Lower lobe of right lung (tissue), 2 donors: ENCODE data around the gene TSPEAR. TPM values are rescaled to one million over a fixed set of nuclear protein-coding genes. Genes with fewer than 3 reads are reported as not detected.

ENCODE experiments used
- ATAC-seq, 2 donors: fragments of 200-7000 bp; cut with Tn5 transposase; one replicate each; pipeline ENCODE4 v1.9.1; 2020 to 2022; ENCODE audit warnings: mild to moderate bottlenecking in 2 of 2, moderate library complexity in 2 of 2
- DNase-seq: peaks from one replicate; pipeline ENCODE4 v3.0.0-alpha.2; 2020
- H3K27ac ChIP-seq: fragments of 200-600 bp; one replicate; pipeline ENCODE4 v1.8.0; 2022
- H3K27me3 ChIP-seq: fragments of 200-600 bp; one replicate; pipeline ENCODE4 v1.8.0; 2022; ENCODE audit warnings: low read depth
- H3K36me3 ChIP-seq: fragments of 200-600 bp; one replicate; pipeline ENCODE4 v1.8.0; 2022; ENCODE audit warnings: mild to moderate bottlenecking
- H3K4me1 ChIP-seq: fragments of 200-600 bp; one replicate; pipeline ENCODE4 v1.8.0; 2022
- H3K4me3 ChIP-seq: fragments of 200-600 bp; one replicate; pipeline ENCODE4 v1.8.0; 2022; ENCODE audit warnings: mild to moderate bottlenecking
- H3K9me3 ChIP-seq: fragments of 200-600 bp; one replicate; pipeline ENCODE4 v1.8.0; 2022
- intact Hi-C: fragments of 100-400 bp; cut with DNase I; formaldehyde crosslinking; loops from one replicate; pipeline ENCODE4 v1.11.0; 2022
- total RNA-seq: library from RNA; stranded (reverse); fragmentation: NEBNext Ultra II Directional; extraction: Animal tissue kit (Norgen Biotek cat#: 25700); gene quantifications from one replicate; pipeline ENCODE4 v1.2.1, GENCODE V29; 2021
- TF ChIP-seq, protein P1 (sequence below): fragments of 200-600 bp; IDR thresholded peaks from one replicate; pipeline ENCODE4 v1.8.0; 2022; ENCODE audit warnings: antibody characterized with exemption, mild to moderate bottlenecking
- donor health status: DM: no; HTN: yes; CAD: no; lungs with severe emphysema.

TSPEAR gene
- total RNA-seq, 1 donor from 2014 or later = 0.27 TPM

DNA sequence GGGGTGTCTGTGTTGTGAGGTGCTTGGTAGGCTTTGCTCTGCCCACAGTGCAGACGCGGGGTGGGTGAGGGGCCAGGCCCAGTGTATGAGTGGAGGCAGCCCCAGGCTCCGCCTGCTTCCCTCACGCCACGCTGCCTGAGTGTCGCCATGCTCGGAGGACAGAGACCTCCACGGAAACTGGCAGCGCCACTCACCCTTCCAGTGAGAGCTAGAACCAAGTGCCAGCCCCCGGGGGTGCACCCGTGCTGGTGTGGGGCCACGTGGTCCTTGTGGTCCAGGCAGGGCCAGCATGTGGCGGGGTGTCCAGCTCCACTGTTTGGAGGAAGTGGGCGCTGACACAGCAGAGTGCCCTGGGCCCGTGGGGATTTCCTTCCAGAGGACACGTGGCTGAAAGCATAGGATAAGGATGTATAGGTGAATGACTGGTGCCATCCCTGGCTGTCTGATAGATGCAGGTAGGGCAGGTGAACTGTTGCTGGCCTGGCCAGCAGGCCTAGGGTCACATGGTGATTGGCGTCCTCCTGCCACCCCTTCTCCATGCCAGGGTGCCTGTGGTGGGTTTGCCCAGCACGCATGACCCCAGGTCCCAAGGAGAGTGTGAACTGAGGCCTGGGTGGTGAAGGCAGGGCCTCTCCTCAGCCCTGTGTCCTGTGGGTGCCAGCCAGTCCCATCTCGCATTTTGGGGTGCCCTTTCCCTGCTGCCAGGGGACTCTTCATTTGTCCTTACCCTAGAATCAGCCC, 252.2 kb downstream of the TSPEAR start:
- H3K4me1 ChIP-seq = peaks cover 11% of the 10 kb centered on the region
- H3K36me3 ChIP-seq = no peaks in the 10 kb centered on the region
- no peak for ATAC-seq
- H3K27me3 ChIP-seq = peaks cover 3% of the 10 kb centered on the region
- H3K9me3 ChIP-seq = no peaks in the 10 kb centered on the region
- H3K27ac ChIP-seq = no peak overlapping the region
- DNase-seq = no peak
- H3K4me3 ChIP-seq = no peak overlapping the region
- TF ChIP-seq, protein P1, sequence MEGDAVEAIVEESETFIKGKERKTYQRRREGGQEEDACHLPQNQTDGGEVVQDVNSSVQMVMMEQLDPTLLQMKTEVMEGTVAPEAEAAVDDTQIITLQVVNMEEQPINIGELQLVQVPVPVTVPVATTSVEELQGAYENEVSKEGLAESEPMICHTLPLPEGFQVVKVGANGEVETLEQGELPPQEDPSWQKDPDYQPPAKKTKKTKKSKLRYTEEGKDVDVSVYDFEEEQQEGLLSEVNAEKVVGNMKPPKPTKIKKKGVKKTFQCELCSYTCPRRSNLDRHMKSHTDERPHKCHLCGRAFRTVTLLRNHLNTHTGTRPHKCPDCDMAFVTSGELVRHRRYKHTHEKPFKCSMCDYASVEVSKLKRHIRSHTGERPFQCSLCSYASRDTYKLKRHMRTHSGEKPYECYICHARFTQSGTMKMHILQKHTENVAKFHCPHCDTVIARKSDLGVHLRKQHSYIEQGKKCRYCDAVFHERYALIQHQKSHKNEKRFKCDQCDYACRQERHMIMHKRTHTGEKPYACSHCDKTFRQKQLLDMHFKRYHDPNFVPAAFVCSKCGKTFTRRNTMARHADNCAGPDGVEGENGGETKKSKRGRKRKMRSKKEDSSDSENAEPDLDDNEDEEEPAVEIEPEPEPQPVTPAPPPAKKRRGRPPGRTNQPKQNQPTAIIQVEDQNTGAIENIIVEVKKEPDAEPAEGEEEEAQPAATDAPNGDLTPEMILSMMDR = no peak
- intact Hi-C loops = no loop called here

DNA sequence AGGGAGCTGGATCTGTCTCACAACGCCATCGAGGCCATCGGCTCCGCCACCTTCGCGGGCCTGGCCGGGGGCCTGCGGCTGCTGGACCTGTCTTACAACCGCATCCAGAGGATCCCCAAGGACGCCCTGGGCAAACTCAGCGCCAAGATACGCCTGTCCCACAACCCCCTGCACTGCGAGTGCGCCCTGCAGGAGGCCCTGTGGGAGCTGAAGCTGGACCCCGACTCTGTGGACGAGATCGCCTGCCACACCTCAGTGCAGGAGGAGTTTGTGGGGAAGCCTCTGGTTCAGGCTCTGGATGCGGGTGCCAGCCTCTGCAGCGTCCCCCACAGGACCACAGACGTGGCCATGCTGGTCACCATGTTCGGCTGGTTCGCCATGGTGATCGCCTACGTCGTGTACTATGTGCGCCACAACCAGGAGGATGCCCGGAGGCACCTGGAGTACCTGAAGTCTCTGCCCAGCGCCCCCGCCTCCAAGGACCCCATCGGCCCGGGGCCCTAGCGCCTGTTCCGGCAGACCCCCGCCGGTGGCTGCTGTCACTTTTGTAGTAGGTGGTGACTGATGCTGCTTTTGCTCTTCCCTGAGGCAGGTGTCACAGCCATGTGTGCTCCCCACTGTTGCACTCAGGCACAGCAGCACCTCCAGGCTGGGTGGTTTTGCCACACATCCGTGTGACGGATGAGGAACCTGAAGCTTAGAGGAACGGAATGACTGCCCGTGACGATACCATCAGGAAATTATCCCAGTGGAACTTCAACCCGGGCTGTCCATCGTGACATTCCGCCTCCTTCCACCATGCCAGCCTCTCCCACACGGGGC, 254.2 kb downstream of the TSPEAR start:
- peak; percentile 46 for DNase-seq
- H3K9me3 ChIP-seq = no peaks in the 10 kb centered on the region

DNA sequence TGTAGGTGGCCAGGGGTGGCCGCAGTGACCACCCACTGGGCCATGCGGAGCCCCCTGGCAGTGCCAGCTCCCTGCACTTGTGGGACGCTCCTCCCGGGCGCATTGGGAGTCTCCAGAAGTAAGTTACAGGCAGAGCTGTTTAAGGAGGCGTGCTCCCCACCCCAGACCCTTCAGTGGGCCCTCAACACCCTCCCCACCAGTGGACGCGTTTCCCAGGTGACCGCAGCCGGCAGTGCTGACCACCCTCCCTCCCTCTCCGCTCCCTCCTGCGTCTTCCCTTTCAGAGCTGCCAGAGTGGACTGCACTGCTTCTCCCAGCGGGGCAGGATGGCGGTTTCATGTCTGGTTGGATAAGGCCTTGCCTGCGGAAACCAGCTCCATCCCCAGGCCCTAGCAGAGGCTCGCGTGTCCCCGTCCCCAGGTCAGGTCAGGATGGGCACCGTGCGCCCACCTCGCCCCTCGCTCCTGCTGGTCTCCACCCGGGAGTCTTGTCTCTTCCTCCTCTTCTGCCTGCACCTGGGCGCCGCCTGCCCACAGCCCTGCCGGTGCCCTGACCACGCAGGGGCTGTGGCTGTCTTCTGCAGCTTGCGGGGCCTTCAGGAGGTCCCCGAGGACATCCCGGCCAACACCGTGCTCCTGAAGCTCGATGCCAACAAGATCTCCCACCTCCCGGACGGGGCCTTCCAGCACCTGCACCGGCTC, 255.0 kb downstream of the TSPEAR start:
- peak; percentile 48 for DNase-seq
- TF ChIP-seq, protein P1 = no peak
- peak overlapping the region; percentile 71 for H3K4me3 ChIP-seq
- no peaks in the 10 kb centered on the region for H3K36me3 ChIP-seq
- ATAC-seq = no peak
- H3K4me1 ChIP-seq = peaks cover 11% of the 10 kb centered on the region
- intact Hi-C loops = no loop called here
- H3K9me3 ChIP-seq = no peaks in the 10 kb centered on the region
- no peak overlapping the region for H3K27ac ChIP-seq
- no peaks in the 10 kb centered on the region for H3K27me3 ChIP-seq

More for the DNA sequence above, 254.2 kb downstream of the TSPEAR start:
- intact Hi-C loops = no loop called here
- ATAC-seq = no peak
- TF ChIP-seq, protein P1 = no peak
- Histone ChIP-seq H3K4me3 (no peak overlapping the region), H3K27ac (no peak overlapping the region), H3K36me3 (no peaks in the 10 kb centered on the region), H3K27me3 (no peaks in the 10 kb centered on the region), H3K4me1 (peaks cover 11% of the 10 kb centered on the region)

DNA sequence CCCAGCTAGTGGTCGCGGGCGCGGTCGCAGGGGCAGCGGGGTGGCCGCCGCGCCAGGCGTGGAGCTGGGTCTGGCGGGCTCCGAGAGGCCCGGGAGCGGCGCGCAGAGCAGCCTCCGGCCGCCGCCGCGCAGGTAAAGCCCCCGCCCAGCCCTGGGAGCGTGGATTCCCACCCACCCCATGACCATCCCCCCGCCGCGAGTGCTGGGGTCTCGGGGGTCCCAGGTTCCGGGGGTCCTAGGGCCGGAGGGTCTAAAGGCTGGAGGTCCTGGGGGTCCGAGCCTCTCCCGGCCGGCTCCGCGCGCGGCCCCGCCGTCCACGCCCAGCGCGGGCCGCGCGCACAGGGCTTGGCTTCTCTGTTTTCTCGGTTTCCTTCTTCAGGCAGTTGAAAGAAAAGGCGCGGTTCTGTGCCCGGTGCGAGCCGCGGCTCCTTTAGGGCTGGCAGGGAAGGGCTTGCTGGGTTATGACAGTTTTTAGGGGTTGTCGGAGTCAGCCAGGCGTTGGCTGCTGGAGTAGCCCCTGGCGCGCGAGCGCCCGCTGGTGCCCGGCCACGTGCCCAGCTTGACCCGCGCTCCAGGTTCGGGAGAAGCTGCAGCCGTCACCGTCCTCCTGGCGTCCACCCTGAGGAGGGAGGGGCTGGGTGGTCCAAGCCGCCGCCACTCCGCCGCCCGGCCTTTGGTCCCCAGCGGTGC, 255.7 kb downstream of the TSPEAR start:
- intact Hi-C loops = no loop called here
- peak overlapping the region; percentile 71 for H3K4me3 ChIP-seq
- H3K9me3 ChIP-seq = no peaks in the 10 kb centered on the region
- H3K4me1 ChIP-seq = peaks cover 11% of the 10 kb centered on the region
- DNase-seq (peak; percentile 76), ATAC-seq (peak; percentile 61 to 80)
- H3K27me3 ChIP-seq = no peaks in the 10 kb centered on the region
- H3K27ac ChIP-seq = peak overlapping the region; percentile 18
- TF ChIP-seq, protein P1 = peak; percentile 31
- no peaks in the 10 kb centered on the region for H3K36me3 ChIP-seq
